DMS79 treated with DMSO at 0.1 percent for 48 hours (cell line): Measurements from ENCODE around the gene GAS6.
"Not testable (repeated sequence)": the region's sequence is repeated elsewhere in the genome, so short reads cannot be mapped to it uniquely, and the experiment has no call there.

ENCODE experiments used
- DNase-seq: peaks from one replicate; lab custom pipeline; 2025; lab: John Stamatoyannopoulos, UW

Gene GAS6

GRCh38 chr13:113867913-113868312, 4.0 kb upstream of the GAS6 start:
- DNase-seq = not testable (repeated sequence)

DNA sequence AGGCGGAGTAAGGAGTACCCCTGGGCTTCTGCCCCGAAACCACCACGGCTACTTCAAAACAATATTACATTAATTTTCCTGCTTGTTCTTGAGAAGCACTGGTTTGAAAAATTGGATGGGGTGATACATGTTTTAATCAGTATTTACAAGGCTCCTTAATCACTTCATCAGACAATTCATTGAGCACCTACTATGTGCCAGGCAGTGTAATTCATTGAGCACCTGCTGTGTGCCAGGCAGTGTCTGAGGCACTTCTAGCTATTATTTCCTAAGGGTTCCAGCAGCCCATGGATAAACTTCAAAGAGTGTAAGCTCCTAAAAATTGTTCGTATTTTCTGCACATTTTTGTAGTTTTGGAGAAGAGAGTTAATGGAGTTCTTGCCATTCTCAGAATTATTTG, 1.6 kb upstream of the GAS6 start:
- no peak for DNase-seq

DNA sequence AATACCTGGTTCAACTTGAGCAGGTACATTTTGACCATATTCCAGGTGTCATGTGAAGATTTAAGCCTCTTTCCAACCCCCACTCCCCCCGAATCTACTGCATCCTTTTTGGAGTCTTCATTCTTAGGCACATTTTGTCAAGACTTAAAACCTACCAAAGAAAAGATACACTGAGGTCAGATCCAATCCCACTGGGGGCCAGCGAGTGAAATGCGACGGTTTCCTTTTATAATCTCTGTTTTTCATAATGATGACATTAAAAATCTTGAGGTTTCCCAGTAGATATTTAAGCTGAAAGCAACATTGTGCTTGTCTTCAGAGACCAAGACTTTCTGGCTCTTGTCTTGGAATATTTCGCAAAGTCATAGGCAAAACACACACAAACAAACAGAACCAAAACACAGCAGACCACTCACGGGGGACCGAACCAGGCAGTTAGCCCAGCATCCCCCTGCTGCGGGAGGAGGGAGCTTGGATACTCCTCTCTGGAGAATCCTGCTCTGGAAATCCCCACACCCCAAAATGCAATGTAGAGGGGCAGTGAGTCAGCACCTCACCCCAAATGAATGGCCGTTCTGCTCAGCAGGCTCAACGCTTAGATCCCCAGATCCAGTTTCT, 506 bp upstream of the GAS6 start:
- peak; percentile 80 for DNase-seq

DNA sequence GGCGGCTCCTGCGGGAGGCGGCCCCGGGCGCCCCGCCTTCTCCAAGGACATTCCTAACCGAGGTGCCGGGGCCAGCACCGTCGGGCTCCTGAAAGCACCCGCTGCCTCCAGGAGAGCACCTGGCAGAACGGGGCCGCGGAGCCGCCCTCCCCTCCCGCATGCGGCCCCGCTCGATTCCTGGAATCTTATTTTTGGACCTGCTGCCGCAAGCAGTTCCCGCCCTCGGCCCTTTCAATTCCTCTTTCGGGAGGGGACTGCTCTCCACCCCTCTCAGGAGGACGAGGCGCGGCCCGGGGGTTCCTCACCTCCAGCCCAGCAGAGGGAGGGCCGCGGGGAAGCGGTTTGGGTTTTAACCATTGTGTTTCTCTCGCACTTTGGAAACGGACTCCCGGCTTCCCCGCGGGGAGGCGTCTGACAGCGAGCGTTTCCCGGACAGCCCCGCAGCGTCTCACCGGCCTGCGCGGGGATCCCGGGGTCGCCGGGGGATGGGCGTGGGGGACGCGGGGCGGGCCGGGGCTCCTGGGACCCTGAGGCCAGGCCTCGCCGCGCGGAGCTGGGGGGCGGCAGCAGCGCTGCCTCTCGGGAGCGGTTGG, 849 bp downstream of the GAS6 start:
- DNase-seq = peak; percentile 61

- peak; percentile 74 for DNase-seq
Observed at GRCh38 chr13:113862191-113862930, 1.5 kb downstream of the GAS6 start.

- DNase-seq = peak; percentile 66
Observed at GRCh38 chr13:113861433-113862030, 2.3 kb downstream of the GAS6 start.

GRCh38 chr13:113860665-113861432, 3.0 kb downstream of the GAS6 start:
- peak; percentile 33 for DNase-seq

DNA sequence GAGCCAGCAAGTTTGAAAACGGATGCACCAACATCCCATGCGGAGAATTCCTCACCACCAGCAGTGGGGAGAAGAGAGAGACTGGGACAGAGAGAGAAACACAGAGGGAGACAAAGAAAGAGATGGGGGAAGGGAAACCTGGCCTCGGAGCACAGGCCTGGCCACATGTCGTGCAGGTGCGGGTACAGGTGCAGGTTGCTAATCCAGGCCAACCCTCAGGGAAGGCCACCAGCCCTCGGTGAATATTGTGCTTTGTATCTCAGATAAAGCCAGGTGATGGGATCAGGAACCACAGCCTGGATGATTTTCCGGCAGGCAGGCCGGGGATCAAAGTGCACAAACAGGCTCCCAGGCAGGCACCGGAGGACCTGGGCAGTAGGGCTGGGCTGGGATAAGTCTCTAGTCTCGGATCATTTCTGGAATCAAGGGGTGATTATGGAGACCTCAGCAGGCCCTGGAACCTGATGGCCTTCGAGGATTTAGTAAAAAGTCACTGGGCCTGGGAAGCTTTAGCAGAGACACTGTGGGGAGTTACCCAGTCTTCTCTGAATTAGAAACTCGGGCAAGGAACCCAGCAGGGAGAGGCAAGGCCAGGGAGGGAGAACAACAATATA, 3.7 kb downstream of the GAS6 start:
- no peak for DNase-seq

GRCh38 chr13:113859311-113860050, 4.4 kb downstream of the GAS6 start:
- no peak for DNase-seq

DNA sequence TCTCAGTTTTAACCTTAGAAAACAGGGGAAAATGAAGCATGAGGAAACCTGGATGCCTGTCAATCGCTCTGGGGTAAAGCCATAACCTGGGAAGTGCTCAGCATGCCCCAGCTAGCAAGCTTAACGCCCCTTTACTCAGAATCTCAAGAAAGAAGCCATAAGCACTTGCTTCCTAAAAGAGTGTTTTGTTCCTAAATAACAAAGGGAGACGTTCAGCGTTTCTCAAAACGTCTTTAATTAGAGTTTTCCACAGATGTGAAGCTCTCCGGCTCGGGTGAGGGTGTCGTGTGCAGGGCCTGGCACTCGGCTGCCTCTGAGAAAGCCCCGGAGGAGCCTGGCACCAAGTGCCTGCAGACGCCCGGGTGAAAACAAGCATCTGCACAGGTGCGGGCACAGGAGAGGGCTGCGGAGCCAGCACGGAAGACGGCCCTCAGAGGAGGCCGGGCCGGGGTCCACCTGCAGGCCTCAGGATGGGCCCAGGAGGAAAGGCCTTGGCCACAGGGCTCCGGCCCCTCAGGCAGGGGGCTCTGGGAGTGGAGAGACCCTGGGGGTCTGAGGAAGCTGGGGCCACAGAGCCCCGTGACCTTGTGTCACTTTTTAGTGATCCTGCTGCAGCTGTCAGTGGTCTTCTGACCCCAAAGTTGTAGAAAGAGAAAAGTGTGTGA, 6.2 kb downstream of the GAS6 start:
- no peak for DNase-seq

DNA sequence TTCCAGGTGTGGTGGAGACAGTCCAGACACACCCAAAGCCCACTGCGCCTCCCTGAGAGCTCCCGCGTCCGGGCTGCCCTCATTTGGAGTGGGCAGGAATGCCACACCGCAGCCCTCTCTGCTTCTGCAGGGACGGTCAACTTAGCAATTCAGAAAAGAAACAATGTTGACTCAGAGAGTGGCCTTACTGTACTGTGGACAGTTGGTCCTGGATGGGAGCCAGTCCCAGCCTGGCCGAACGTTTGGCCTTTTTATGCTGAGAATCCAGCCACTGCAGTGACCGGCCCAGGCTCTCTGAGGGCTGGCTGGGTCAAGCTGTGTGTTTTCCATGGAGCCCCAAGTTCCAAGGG, 7.2 kb downstream of the GAS6 start:
- no peak for DNase-seq

GRCh38 chr13:113855931-113856715, 7.8 kb downstream of the GAS6 start:
- no peak for DNase-seq

- no peak for DNase-seq
Observed at GRCh38 chr13:113855012-113855921, 8.6 kb downstream of the GAS6 start.

DNA sequence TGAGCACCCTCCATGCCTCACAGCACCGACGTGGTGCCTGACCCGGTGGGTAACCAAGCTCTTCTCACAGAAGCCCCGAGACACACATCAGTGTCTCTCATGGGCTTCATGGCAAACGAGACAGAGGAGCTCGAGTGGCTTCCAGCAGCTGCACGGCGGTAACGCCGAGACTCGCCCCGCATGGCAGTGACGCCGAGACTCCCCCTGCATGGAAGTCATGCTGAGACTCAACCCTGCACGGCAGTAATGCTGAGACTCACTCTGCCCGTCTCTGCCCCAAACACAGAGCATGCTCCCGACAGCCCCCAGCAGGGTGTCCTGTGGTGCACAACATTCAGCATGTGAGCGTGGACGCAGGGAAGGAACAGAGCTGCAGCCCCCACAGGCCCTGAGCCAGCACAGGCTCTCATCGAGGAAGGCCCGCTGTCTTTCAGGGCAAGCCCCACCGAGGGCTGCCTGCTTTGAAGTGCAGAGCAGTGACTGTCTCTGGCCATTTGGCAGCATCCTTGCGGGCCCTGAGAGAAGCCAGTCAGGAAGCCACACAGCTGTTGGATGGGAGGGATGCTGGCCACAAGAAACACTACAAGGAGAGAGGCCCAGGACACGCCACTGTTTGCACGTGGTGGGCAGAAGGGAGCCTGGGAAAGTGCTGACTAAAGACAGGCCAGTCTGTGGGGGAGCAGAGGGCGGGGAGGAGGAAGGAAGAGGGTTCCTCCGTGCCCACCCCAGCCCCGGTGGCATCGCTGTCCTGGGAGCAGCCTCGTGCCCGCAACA, 9.5 kb downstream of the GAS6 start:
- peak; percentile 52 for DNase-seq

DNA sequence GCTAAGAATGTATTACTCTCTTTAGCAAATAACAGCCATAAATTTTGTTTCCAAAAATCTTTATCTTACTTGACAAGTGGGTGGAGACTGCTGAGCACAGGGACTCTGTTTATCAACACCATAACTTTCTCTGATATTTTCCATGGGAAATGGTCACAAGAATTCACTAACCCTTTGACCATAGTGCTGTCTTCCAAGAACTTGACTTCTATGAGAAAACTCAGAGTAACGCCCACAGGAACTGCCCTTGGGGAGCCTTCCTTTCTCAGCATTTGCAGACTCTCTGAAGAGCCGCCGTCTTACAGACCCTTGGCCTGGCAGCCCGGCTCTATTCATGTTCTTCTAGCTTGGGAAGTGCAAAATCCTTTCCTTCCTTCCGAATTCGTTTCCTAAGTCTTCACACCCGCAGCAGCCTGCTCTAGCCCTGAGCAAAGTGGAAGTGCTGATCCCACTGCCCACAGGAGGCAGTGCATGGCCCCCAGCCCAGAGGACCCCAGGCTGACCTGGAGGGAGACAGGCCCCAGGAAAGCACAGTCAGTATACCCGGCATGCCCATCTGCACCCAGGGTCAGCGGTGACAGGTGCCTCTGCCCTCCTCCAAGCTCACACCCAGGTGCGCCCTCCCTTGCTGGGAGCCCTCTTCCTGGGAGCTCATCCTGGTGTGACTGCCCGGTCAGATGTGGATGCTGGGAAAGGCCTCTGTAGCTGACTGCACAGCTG, 10.2 kb downstream of the GAS6 start:
- DNase-seq = no peak

DNA sequence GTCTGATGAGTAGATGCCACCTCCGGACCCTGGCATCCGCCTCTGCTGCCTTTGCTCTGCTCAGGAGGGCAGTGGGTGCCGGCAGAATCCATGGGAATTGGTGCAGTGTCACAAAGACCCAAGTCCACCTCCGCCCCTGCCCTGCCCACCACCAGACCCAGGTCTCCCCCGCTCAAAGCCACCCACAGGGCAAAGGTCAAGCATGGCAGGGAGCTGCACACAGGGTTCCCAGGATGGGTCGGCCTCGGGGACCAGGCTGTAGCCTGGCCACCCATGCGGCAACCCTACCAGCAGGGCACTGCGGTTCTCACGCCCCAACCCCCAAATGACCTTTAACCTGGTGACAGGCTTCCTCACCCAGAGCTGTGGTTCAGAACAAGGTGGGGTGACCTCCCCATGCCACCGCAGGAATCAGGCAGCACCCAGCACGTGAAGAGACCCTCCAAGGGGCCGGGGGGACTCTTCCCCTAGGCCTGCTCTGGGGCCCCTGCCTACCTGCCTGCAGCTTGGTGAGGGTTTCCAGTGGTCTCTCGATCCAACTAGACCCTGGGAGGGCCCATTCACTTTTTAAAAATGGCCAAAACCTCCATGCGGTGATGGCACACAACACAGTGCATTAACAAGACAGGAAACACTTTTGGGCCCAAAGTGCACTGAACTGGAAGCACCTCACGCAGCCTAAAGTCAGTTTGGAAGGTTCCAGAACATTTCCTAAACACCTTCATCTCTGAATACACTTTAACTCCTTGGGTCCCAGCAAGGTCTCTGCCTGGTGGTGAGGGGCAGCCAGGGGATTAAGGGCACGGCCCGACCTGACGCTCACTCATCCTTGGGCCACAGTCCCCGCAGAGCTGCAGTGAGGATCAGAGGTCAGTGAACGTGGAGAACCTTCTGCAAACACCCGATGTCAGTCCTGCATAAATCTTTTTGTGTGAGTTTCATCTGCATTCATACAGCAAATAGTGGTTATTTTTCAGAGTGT, 11.0 kb downstream of the GAS6 start:
- DNase-seq = no peak
